Dedifferentiated amniotic fluid mesenchymal stem cell (primary cell): Measurements from ENCODE around the gene GNB1.
"Not testable (repeated sequence)": the region's sequence is repeated elsewhere in the genome, so short reads cannot be mapped to it uniquely, and the experiment has no call there.

ENCODE experiments used
- DNase-seq: peaks from one replicate; pipeline ENCODE4 v3.0.0-alpha.2; 2016; ENCODE audit errors: extremely low spot score

The GNB1 gene

DNA sequence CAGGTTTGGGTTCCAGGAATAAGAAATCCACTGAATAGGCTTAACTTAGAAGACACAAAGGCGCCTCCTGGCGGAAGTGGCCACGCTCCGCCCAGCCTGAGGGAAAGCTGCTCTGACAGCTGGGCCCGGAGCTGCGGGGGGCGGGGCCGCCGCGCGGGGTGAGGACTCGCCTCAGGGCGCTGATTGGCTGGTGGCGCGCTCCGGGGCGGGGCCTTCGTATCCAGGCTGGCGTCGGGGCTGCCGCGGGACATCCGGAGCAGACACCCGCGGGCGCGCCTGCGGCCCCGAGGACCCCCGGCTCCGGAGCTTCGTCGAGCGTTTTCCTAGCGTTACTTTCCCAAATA lies 144.3 kb downstream of the GNB1 start:
- DNase-seq: not testable (repeated sequence)

DNA sequence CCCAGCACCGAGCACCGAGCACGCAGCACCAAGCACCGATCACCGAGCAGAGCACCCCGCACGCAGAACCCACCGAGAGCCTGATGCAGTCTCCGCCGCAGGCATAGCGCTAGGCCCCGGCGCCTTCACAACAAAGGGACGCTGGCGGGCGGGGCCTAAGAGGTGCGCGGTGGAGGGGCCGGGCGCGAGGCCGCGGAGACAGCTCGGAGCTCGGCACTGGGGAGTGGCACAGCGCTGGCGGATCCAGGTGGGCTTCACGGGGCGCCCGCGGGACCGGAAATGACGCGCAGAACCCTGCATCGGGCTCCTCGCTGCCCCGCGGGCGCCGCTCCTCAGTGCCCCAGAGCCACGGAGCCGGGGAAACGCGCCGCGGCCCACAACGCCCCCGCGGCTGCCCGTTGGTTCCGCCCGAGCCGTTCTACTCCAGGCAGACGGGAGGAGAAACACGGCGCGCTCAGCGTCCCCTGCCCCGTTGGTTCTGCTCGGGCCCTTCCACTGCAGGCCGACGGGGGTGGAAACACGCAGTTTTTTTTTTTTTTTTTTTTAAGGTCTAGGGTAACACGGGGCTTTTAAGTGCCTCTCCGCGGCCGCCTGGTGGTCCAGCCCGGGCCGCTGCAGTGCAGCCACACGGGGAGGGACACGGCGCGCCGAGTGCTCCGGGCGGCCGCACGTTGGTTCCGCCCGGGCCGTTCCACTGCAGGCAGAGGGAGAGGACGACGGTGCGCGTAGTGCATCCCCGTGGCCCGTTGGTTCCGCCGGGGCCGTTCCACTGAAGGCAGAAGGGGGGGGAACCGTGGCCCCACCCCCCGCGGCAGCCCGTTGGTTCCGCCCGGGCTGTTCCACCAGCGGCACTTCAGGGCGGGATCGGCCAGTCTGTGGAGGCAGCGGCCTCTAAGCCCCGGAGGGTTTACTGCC lies 145.0 kb downstream of the GNB1 start:
- DNase-seq: not testable (repeated sequence)

DNA sequence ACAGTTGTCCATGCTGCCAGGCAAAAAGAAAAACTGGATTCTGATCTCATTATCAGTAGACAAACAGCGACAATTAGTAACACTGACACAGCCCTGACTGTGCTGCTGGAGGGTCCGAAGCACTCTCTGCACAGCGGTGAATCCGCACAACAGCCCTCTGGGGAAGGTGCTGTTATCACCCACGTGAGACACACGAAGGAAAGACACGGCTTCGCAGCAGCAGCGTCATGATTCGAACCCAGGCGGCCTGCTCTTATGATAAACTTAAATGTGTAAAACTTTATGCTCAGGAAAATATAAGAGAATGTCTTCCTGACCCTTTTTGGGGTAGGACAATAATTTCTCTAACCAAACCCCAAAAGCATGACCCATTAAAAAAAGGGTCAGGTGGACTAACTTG lies 148.4 kb downstream of the GNB1 start:
- DNase-seq: not testable (repeated sequence)

DNA sequence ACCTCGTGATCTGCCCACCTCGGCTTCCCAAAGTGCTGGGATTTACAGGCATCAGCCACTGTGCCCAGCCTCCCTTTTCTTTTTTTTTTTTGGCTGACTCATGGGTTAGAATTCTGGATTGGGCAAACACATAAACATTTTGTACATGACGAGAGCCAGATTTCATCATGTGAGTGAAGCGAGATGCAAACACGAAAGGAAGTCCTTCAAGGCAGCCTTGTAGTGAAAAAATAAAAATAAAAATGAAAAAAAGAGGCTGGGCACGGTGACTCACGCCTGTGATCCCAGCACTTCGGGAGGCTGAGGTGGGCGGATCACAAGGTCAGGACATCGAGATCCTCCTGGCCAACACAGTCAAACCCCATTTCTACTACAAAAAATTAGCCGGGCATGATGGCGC lies 149.9 kb downstream of the GNB1 start:
- peak; percentile 98 for DNase-seq

DNA sequence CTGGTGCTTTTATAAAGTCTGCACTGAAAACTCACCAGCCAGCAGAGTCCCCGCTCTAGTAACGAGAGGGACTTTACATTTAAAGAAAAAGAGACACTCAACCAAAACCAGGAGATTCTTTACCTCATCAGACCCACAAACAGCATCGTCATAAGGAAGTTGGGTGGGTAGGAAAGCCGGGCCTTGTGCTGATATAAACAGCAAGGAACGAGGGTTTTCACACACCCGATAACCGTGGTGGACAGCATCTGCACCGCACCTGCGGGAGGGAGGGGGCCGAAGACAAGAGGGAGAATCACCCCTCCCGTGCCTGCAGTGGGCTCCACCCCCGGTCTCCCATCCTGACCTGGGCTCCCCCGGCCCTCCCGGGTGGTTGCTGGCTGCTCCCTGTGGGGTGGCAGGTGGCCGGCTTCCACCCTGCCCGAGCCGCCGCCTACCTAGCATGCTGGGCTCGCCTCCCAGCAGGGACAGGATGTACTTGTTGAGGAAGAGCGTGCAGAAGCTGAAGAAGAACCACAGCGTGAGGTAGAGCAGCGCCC lies 152.0 kb downstream of the GNB1 start:
- DNase-seq: not testable (repeated sequence)

DNA sequence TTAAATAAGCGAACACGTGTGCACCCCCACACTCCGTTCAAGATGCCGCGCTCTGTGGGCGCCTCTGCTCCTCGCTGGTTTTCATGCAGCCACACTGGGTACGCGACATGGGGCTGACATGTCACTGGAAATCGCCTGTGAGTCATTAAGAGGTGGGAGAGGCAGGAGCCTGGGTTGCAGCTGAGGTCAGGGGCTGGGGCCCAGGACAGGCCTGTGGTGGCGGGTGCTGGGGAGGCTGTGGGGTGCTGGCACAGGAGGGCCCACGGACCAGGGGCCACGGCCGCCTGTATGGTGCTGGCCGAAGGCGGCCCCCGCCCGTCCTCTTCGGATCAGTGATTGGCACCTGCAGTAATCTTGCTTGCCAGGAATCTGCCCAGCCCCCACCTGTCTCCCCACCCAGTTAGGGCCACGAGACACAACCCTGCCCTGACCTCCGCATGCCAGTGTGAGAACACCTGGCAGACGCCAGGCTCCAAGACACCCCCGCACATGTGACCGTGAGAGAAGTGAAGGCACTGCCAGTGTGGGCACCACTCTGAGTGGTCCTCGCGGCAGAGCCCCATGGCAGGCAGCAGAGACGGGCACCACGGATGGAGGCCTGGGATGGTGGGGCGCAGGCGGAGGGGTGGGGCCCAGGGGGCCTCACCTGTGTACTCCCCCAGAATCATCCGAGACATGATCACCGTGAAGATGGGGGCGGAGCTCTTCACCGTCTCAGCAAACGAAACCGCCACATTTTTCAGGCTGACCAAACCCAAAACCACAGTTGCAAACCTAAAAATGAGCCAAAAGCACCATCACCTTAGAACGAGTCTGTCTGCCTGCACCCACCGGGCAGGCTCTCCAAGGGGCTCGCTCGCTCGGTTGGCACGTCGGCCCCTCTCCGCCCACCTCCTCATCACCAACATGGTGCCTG lies 153.0 kb downstream of the GNB1 start:
- not testable (repeated sequence) for DNase-seq
